ENCODE measurements around the gene KY.

GRCh38 chr3:134663721-134664456 is 13.1 kb upstream of the KY start:
- TF ChIP-seq CTCF (IDR thresholded peaks at IDR 0.05) (no peak), POLR2A (IDR thresholded peaks at IDR 0.05) (no peak)
